Measurements from ENCODE around the gene TXN2. TPM values are rescaled to one million over a fixed set of nuclear protein-coding genes. Genes with fewer than 3 reads are reported as not detected.

The TXN2 gene
- total RNA-seq, result 100 to 1,000 TPM in 1 of 2 experiments, 10 to 100 TPM in 1; 96.5 to 101 TPM

GRCh38 chr22:36481393-36482168 lies at the start of gene TXN2:
Gene TXN2 (minus strand): TSS chr22:36481640. CDS start chr22:36480837, 803 bp downstream.
- H3K4me3 Mint-ChIP-seq, result peak within 1 kb of the TSS; percentile 99
- ChIA-PET POLR2A (interaction anchor here (0.6 to 3.0 kb wide), 14 partner anchors 19 to 498 kb away, joined by 3 to 12 read pairs (median 4); partner anchors contain the start of genes EIF3D and MYH9), CTCF (interaction anchor here (1.1 to 2.3 kb wide), 4 partner anchors 11 to 195 kb away, joined by 3 to 11 read pairs (median 6); no protein-coding TSS in a partner anchor)
- no peaks in the 10 kb centered on the region for H3K27me3 Mint-ChIP-seq
- no peak for TF ChIP-seq CTCF (IDR thresholded peaks at IDR 0.05)
- H3K4me1 Mint-ChIP-seq (ENCODE audit: low read depth), result peaks cover 18% of the 10 kb centered on the region
- ATAC-seq, result peak; percentile 91
- H3K27ac Mint-ChIP-seq, result peak within 1 kb of the TSS; percentile 97
- H3K9me3 Mint-ChIP-seq, result no peaks in the 10 kb centered on the region
- peaks cover 18% of the 10 kb centered on the region for H3K36me3 Mint-ChIP-seq (ENCODE audit: low read depth)
- peak; percentile 98 for DNase-seq
- intact Hi-C loops (cut with micrococcal nuclease), result no loop called here

- peak; percentile 95 for ATAC-seq
- CTCF ChIA-PET, result interaction anchor here (1.0 to 1.6 kb wide), 7 partner anchors 16 to 448 kb away, joined by 3 to 9 read pairs (median 4); partner anchors contain the start of gene APOL2
These were observed 47.6 kb upstream of the TXN2 start, which contains the start of gene EIF3D for GRCh38 chr22:36528795-36529751. Gene EIF3D (minus strand): TSS chr22:36529166. CDS start chr22:36526121, 3,045 bp downstream.

GRCh38 chr22:36528341-36528740 lies 46.9 kb upstream of the TXN2 start:
- Mint-ChIP-seq H3K9me3 (no peaks in the 10 kb centered on the region), H3K4me3 (peak overlapping the region; percentile 92), H3K27me3 (no peaks in the 10 kb centered on the region), H3K36me3 (ENCODE audit: low read depth) (peaks cover 51% of the 10 kb centered on the region), H3K4me1 (ENCODE audit: low read depth) (peaks cover 20% of the 10 kb centered on the region), H3K27ac (peak overlapping the region; percentile 98)
- ChIA-PET CTCF (interaction anchor here (1.1 to 1.3 kb wide), 4 partner anchors 16 to 52 kb away, joined by 3 to 9 read pairs (median 4); no protein-coding TSS in a partner anchor), POLR2A (interaction anchor here (0.7 to 4.6 kb wide), 16 partner anchors 8 to 709 kb away, joined by 3 to 31 read pairs (median 6); partner anchors contain the start of genes FOXRED2 and TXN2)
- ATAC-seq (no peak), DNase-seq (peak; percentile 25)
- TF ChIP-seq CTCF (IDR thresholded peaks at IDR 0.05), result no peak
- intact Hi-C loops (cut with micrococcal nuclease), result no loop called here

More at GRCh38 chr22:36528795-36529751, 47.6 kb upstream of the TXN2 start, which contains the start of gene EIF3D:
- DNase-seq, result peak; percentile 99
- no peak for TF ChIP-seq CTCF (IDR thresholded peaks at IDR 0.05)
- intact Hi-C loops (cut with micrococcal nuclease), result no loop called here
- no peaks in the 10 kb centered on the region for H3K9me3 Mint-ChIP-seq
- no peaks in the 10 kb centered on the region for H3K27me3 Mint-ChIP-seq
- H3K4me3 Mint-ChIP-seq, result peak within 1 kb of the TSS; percentile 92
- peaks cover 20% of the 10 kb centered on the region for H3K4me1 Mint-ChIP-seq (ENCODE audit: low read depth)
- POLR2A ChIA-PET, result interaction anchor here (0.6 to 4.6 kb wide), 20 partner anchors 8 to 708 kb away, joined by 3 to 31 read pairs (median 4); partner anchors contain the start of genes FOXRED2, IFT27 and TXN2
- H3K27ac Mint-ChIP-seq, result peak within 1 kb of the TSS; percentile 98
- H3K36me3 Mint-ChIP-seq (ENCODE audit: low read depth), result peaks cover 44% of the 10 kb centered on the region

- ChIA-PET CTCF (interaction anchor here (1.6 to 7.7 kb wide), 3 partner anchors 13 to 221 kb away, joined by 4 to 56 read pairs (median 6); partner anchors contain the start of gene FOXRED2), POLR2A (interaction anchor here (1.0 to 8.0 kb wide), 3 partner anchors 9 to 223 kb away, joined by 3 to 172 read pairs (median 3); partner anchors contain the start of gene FOXRED2)
- no peak for TF ChIP-seq CTCF (IDR thresholded peaks at IDR 0.05)
- intact Hi-C loops (cut with micrococcal nuclease), result no loop called here
- H3K27me3 Mint-ChIP-seq, result no peaks in the 10 kb centered on the region
- no peaks in the 10 kb centered on the region for H3K9me3 Mint-ChIP-seq
- H3K4me3 Mint-ChIP-seq, result no peak overlapping the region
- ATAC-seq (no peak), DNase-seq (no peak)
- H3K4me1 Mint-ChIP-seq (ENCODE audit: low read depth), result peaks cover 17% of the 10 kb centered on the region
- no peak overlapping the region for H3K27ac Mint-ChIP-seq
- H3K36me3 Mint-ChIP-seq (ENCODE audit: low read depth), result peaks cover 87% of the 10 kb centered on the region
These were observed 41.2 kb upstream of the TXN2 start for GRCh38 chr22:36522662-36523061.

Measured in activated CD8-positive, alpha-beta T cell treated with anti-CD3 and anti-CD28 coated beads for 36 hours (primary cell).